ENCODE measurements around the gene RGCC. TPM values are rescaled to one million over a fixed set of nuclear protein-coding genes. Genes with fewer than 3 reads are reported as not detected.

The RGCC gene
- total RNA-seq, 2 donors from 2014 or later = 5.4 TPM

GRCh38 chr13:41443969-41444368 is 13.4 kb upstream of the RGCC start:
- WGBS, 2 experiments (ENCODE audit: insufficient coverage in 1 of 2, insufficient read length in 1 of 2) = 83 to 89% methylated on average over 2 to 5 of the region's 5 CpGs
- Mint-ChIP-seq H3K27me3 (ENCODE audit: insufficient read depth) (peaks cover 12% of the 10 kb centered on the region), H3K4me3 (no peak overlapping the region), H3K36me3 (ENCODE audit: low read depth) (peaks cover 1% of the 10 kb centered on the region), H3K4me1 (no peaks in the 10 kb centered on the region), H3K9me3 (peaks cover 1% of the 10 kb centered on the region), H3K27ac (no peak overlapping the region)
- TF ChIP-seq, protein P1, sequence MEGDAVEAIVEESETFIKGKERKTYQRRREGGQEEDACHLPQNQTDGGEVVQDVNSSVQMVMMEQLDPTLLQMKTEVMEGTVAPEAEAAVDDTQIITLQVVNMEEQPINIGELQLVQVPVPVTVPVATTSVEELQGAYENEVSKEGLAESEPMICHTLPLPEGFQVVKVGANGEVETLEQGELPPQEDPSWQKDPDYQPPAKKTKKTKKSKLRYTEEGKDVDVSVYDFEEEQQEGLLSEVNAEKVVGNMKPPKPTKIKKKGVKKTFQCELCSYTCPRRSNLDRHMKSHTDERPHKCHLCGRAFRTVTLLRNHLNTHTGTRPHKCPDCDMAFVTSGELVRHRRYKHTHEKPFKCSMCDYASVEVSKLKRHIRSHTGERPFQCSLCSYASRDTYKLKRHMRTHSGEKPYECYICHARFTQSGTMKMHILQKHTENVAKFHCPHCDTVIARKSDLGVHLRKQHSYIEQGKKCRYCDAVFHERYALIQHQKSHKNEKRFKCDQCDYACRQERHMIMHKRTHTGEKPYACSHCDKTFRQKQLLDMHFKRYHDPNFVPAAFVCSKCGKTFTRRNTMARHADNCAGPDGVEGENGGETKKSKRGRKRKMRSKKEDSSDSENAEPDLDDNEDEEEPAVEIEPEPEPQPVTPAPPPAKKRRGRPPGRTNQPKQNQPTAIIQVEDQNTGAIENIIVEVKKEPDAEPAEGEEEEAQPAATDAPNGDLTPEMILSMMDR (conservative IDR thresholded peaks at IDR 0.05) = no peak
- H3K27ac ChIP-seq (ENCODE audit: low read depth, low read length) = no peak overlapping the region
- H3K4me3 ChIP-seq (ENCODE audit: low read length) = no peak overlapping the region
- no peak for DNase-seq
- H3K4me1 ChIP-seq (ENCODE audit: control insufficient read depth, insufficient read depth, low read length) = no peaks in the 10 kb centered on the region
- no peaks in the 10 kb centered on the region for H3K36me3 ChIP-seq (ENCODE audit: control insufficient read depth, insufficient read depth, low read length)
- H3K9ac ChIP-seq (ENCODE audit: extremely low read depth, low read length, poor library complexity, severe bottlenecking) = no peak overlapping the region
- no peaks in the 10 kb centered on the region for H3K27me3 ChIP-seq (ENCODE audit: control insufficient read depth, insufficient read depth, low read length, poor library complexity, severe bottlenecking)
- no peaks in the 10 kb centered on the region for H3K9me3 ChIP-seq (ENCODE audit: control insufficient read depth, low read length)

GRCh38 chr13:41452462-41452861 is 4.9 kb upstream of the RGCC start:
- Mint-ChIP-seq H3K9me3 (no peaks in the 10 kb centered on the region), H3K27ac (no peak overlapping the region), H3K4me3 (no peak overlapping the region), H3K36me3 (ENCODE audit: low read depth) (no peaks in the 10 kb centered on the region), H3K27me3 (ENCODE audit: insufficient read depth) (peaks cover 44% of the 10 kb centered on the region), H3K4me1 (no peaks in the 10 kb centered on the region)
- TF ChIP-seq, protein P1 (conservative IDR thresholded peaks at IDR 0.05) = no peak
- no peak overlapping the region for H3K27ac ChIP-seq (ENCODE audit: low read depth, low read length)
- peaks cover 61% of the 10 kb centered on the region for H3K27me3 ChIP-seq (ENCODE audit: control insufficient read depth, insufficient read depth, low read length, poor library complexity, severe bottlenecking)
- no peak for DNase-seq
- H3K9me3 ChIP-seq (ENCODE audit: control insufficient read depth, low read length) = no peaks in the 10 kb centered on the region
- no peaks in the 10 kb centered on the region for H3K4me1 ChIP-seq (ENCODE audit: control insufficient read depth, insufficient read depth, low read length)
- H3K4me3 ChIP-seq (ENCODE audit: low read length) = no peak overlapping the region
- 40 to 90% methylated on average over 1 to 3 of the region's 3 CpGs for WGBS, 2 experiments (ENCODE audit: insufficient coverage in 1 of 2, insufficient read length in 1 of 2)
- no peaks in the 10 kb centered on the region for H3K36me3 ChIP-seq (ENCODE audit: control insufficient read depth, insufficient read depth, low read length)
- H3K9ac ChIP-seq (ENCODE audit: extremely low read depth, low read length, poor library complexity, severe bottlenecking) = no peak overlapping the region

DNA sequence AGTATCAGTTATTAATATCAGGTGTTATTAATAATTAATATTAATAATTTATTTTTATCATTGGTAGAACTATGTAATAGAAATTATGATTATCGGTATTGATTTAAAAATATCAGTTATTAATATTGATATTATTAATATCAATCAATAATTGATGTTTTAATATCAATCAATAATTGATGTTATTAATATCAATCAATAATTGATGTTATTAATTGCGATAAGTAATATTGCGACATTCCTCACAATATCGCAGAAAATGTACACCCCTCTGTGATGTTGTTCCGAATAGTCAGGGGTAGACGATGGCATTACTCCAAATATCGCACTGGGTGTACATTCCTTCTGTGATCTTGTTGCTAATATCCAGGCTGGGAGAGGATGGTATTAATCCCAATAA is 3.7 kb upstream of the RGCC start:
- Mint-ChIP-seq H3K27me3 (ENCODE audit: insufficient read depth) (peaks cover 52% of the 10 kb centered on the region), H3K9me3 (no peaks in the 10 kb centered on the region), H3K27ac (no peak overlapping the region), H3K4me1 (no peaks in the 10 kb centered on the region), H3K36me3 (ENCODE audit: low read depth) (no peaks in the 10 kb centered on the region), H3K4me3 (no peak overlapping the region)
- no peak overlapping the region for H3K9ac ChIP-seq (ENCODE audit: extremely low read depth, low read length, poor library complexity, severe bottlenecking)
- WGBS, 2 experiments (ENCODE audit: insufficient coverage in 1 of 2, insufficient read length in 1 of 2) = 95% methylated on average over 3 to 6 of the region's 7 CpGs
- H3K4me1 ChIP-seq (ENCODE audit: control insufficient read depth, insufficient read depth, low read length) = peaks cover 3% of the 10 kb centered on the region
- H3K4me3 ChIP-seq (ENCODE audit: low read length) = no peak overlapping the region
- peaks cover 73% of the 10 kb centered on the region for H3K27me3 ChIP-seq (ENCODE audit: control insufficient read depth, insufficient read depth, low read length, poor library complexity, severe bottlenecking)
- H3K27ac ChIP-seq (ENCODE audit: low read depth, low read length) = no peak overlapping the region
- no peaks in the 10 kb centered on the region for H3K36me3 ChIP-seq (ENCODE audit: control insufficient read depth, insufficient read depth, low read length)
- DNase-seq = no peak
- H3K9me3 ChIP-seq (ENCODE audit: control insufficient read depth, low read length) = no peaks in the 10 kb centered on the region
- TF ChIP-seq, protein P1 (conservative IDR thresholded peaks at IDR 0.05) = no peak

Measured in endodermal cell (in vitro differentiated cells).